Stimulated activated CD4-positive, alpha-beta T cell treated with anti-CD3 and anti-CD28 coated beads, TNF-alpha, amount 100 ng/mL, for 4 hours (primary cell): ENCODE measurements around the gene COQ2.
"Not testable (repeated sequence)": the region's sequence is repeated elsewhere in the genome, so short reads cannot be mapped to it uniquely, and the experiment has no call there.

Source experiments
- DNase-seq, 3 experiments: peaks; one replicate each; pipeline ENCODE4 v3.0.0-alpha.2; 2020; ENCODE audit warnings: low read depth in 3 of 3

Gene COQ2, protein sequence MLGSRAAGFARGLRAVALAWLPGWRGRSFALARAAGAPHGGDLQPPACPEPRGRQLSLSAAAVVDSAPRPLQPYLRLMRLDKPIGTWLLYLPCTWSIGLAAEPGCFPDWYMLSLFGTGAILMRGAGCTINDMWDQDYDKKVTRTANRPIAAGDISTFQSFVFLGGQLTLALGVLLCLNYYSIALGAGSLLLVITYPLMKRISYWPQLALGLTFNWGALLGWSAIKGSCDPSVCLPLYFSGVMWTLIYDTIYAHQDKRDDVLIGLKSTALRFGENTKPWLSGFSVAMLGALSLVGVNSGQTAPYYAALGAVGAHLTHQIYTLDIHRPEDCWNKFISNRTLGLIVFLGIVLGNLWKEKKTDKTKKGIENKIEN

DNA sequence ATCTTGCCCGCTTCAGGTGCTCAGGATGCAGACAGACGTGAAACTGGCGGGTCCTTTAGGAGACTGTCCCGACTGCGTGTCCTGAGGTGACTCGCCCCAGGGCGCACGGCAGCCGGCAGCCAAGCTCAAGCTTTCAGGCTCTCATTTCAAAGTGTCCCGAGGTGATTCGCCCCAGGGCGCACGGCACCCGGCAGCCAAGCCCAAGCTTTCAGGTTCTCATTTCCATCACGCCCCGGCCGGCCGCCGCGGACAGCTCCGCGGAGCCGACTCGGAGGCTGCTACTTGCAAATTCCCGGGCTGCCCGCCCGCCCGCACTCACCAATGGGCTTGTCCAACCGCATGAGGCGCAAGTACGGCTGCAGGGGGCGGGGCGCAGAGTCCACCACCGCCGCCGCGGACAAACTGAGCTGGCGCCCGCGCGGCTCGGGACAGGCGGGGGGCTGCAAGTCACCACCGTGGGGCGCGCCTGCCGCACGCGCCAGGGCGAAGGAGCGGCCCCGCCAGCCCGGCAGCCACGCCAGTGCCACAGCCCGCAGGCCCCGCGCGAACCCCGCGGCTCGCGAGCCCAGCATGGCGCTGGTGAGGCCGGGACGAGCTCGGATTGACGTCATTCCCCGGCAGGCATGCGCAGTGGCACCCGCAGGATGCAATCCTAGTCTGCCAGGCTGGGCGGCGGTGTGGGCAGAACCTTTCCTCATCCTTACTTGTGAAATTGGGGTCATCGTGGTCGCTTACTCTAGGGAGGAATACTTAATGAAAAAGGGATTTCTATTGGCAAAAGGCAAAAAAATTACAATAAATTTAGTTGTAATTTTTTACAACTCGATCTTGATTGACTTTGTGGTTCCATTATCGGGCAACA, at the start of gene COQ2:
Gene COQ2 (minus strand): TSS at position 606 of the 862 bp plus-strand sequence. CDS start 34 bp downstream, at position 572.
- DNase-seq, result peak; percentile 83 to 97 (median 91)

DNA sequence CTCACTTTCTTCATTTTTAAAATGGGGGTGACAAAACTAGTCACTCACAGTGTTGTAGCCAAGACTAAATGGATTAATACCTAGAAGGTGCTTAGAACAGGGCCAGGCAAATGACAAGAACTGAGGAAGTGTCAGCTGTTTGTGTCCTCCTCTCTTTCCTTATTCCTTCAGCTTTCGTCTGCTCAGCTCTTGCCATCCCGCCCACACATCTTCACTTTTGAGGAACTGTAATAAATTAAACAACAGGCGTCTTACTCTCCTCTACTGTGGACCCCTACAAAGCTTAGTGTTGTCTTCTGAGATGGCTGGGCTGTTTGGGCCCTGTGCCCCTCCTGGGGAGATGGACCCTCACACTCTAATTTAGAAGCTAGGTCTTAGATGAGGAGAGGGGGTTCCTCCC, 47.4 kb upstream of the COQ2 start:
- DNase-seq, result no peak

DNA sequence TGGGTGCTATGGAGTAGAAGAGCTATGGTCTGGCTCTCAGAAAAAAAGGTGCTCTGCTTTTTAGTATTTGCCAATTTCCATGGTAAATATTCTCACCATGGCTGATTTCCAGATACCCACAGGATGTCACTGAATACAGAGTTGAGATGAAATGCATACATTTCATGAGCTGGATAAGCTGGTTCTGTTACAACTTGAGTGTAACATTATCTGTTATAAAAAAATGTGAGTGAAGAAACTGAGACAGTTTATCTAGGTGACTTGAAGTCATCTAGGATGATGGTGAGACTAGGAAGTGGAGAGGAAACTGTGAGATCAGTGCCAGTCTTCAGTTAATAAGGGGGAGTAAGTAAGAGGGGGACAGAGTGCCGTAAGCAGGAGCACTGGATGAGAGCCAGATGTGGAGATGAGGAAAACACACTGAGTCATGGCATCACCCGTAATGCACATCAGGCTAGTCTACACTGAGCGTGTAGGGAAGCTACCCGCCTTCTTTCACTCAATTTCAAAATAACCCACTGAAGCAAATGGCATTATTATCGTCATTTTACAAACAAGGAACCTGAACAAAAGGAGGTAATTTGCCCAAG, 45.0 kb upstream of the COQ2 start:
- DNase-seq, result no peak

DNA sequence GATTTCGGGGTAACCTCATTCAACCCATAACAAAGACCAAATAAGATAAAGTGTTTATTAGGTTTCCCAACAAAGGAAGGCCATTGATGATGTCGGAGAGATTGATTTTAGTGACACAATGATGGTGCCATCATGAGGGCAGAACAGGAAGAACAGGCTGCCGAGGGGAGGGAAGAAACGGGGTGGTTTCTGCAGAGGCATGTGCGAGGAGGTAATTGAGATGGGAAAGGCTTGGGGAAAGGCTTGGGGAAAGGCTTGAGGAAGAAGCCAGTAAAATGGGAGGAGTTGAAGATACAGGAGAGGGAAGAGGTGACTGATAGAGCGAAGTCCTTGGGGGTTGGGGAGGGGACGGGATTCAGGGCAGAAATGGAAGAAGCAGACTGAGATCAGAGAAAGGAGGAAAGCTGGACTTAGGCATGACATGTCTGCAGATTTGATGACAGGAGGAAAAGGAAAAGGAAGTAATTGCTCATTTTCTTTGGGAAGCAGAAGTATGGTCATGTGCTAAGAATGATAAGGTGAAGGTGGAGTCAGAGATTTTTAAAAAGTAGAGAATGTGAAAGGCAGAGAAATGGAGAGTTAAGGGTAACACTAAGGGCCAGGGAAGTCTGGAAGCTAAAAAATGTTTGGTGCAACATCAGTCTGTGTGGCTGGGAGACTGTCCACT, 44.1 kb upstream of the COQ2 start:
- no peak for DNase-seq

DNA sequence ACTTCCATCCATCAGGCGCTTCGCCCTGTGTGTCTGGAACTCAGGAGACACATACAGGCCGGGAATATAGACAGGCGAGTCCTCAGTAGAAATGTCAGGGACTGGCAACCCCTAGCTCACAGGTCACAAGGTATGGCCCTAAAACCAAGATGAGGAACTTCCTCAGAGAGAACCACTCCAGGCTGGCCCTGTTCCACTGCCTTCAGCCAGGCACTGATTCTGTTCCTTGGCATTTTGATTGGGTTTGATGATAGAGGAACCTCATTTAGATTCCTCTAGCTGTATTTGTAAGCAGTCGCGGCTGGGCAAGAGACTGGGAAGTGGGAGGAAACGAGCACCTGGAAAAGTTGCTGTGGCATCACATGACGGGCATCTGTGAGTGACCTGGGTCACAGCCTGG, 41.9 kb upstream of the COQ2 start:
- no peak for DNase-seq

DNA sequence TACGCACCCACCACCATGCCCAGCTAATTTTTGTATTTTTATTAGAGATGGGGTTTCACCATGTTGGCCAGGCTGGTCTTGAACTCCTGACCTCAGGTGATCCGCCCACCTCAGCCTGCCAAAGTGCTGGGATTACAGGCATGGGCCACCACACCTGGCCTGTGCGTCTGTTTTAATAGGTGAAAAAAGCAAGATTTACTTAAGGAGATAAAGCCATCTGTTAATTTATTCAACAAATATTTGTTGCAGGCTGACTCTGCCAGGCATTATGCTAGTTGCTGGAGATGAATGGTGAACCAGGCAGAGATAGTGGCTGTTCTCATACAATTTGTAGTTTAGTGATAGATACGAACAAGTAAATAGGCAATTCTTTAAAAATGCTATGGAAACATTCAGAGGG, 40.7 kb upstream of the COQ2 start:
- not testable (repeated sequence) for DNase-seq

DNA sequence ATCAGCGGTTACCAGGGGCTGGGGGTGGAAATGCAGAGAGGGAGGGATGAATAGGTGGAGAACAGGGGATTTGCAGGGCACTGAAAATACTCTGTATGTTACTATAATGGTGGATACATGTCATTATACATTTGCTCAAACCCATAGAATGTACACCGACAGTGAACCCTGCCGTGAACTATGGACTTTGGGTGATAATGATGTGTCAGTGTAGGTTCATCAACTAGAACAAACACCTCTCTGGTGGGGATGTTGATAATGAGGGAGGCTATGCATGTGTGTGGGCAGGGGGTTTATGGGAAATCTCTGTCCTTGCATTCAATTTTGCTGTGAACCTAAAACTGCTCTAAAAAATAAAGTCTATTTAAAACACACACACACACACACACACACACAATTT, 38.5 kb upstream of the COQ2 start:
- DNase-seq, result no peak

DNA sequence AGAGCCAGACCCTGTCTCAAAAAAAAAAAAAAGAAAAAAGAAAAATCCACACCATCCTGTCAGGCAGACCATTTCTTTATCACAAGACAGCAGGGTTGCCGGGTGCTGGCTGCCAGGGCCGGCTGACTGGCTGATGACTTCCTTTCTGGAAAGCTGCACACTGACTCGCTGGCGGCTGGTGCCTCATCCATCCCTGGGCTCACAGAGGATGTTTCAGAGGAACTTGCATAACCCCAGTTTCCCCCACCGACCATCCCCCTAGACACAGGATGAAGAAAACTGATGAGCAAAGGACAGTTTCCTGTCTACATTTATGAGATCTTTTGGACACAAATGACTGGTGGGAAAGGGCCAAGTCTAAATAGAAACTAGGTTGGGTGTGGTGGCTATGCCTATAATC, 36.0 kb upstream of the COQ2 start:
- no peak for DNase-seq

DNA sequence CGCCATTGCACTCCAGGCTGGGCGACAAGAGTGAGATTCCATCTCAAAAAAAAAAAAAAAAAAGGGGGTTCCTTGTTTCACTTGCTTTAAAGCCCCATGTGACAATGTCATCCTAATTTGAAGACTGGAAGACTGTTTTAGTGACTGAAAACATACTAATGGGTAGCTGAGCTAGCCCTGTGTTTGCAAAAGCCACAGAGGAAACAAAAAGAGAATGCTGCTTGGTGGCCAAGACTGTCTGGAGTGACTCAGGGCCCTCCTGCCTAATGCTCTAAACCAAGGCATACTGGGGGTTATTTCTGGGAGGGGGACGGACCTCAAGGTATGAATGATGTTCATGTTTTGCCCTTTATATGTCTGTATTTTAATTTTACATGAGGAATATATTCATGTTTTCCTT, 34.1 kb upstream of the COQ2 start:
- no peak for DNase-seq

DNA sequence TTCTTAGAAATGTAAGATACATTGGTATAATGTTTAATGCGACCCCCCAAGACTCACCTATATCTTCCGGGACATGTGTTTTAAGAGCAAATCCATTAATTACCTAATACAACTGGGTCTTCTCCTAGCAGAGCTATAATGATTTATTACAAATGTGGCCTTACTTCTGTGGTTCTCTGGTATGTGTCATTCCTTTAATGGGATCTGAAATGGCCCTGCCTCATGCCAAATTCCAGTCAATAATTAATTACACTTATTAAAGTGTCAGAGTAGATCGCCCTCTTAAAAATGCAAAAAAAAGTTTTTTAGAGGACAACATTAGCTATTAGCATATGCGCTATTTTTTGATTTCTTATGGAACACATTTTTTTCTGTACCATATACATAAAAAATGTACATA, 33.1 kb upstream of the COQ2 start:
- no peak for DNase-seq

DNA sequence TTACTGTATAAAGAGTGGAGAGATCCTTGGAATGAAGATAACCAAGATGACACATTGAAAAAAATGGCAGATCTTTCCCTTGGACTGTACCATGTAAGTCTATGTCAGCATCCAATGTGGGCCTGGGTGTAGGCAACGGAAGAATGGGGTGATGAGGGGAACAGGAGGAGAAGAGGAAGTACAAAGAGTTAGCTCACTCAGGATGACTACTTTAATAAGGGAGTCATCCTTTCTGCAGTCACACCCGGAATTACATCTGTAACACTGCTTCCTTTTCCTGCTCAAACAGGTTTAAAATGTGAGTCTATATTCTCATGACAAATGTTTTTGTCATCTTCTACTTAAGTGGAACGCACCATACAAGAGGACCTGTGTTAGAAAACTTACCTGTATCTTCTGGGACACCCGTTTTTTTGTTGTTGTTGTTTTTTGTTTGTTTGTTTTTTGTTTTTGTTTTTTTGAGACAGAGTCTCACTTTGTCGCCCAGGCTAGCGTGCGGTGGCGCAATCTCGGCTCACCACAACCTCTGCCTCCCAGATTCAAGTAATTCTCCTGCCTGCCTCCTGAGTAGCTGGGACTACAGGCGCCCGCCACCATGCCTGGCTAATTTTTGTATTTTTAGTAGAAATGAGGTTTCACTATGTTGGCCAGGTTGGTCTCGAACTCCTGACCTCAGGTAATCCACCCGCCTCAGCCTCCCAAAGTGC, 32.0 kb upstream of the COQ2 start:
- DNase-seq, result no peak

DNA sequence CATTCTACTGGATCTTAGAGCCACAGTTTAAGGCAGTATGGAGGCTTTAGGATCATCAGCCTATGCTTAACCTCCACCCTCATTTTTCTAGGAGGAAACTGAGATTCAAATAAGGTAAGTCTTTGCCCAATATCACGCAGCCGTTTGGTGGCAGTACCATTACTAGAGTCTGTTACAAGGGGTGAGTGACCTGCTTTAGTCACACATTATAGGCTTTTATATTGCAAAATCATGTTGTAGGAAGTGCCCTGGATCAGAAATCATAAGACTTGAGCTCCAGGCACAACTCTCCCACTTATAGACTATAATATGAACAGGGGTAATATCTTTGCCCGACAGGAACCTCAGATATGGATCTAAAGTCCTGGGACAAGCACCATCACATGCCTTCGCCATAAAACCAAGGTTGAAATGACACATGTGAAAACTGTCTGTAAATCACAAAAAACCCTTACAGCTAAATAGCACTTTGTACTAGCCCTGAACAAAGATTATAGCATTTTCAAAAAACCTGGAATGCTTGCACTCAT, 30.8 kb upstream of the COQ2 start:
- DNase-seq, result no peak

DNA sequence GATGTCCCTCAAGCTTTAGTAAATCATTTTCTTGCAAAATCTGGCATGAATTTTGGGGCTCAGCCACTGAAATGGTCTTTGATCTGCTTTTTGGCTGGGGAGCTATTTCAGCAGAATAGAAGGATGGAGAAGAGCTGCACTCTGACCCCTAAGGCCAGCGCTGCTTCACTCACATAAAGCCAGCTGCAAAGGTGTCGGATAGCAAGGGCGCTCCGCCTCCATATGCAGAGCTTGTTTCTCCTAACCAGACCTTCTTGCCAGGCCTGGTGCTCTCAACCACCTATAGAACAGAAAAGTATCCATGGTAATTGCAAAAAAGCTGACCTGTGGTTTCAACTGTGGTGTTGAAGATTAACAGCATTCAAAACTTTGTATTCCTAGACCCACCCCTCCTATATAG, 24.1 kb upstream of the COQ2 start:
- DNase-seq, result no peak

DNA sequence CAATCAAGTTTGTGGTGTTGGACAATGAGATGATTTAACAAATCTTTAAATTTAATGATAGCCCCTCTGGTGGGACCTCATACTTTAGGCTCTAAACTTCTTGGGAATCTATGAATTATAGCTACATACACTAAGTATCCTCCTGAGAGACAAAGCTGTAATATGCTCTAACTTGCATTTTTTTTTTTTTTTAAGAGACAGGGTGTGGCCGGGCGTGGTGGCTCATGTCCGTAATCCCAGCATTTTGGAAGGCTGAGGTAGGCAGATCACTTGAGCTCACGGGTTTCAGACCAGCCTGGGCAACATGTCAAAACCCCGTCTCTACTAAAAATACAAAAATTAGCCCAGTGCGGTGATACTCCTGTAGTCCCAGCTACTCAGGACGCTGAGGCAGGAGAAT, 23.3 kb upstream of the COQ2 start:
- DNase-seq, result no peak

DNA sequence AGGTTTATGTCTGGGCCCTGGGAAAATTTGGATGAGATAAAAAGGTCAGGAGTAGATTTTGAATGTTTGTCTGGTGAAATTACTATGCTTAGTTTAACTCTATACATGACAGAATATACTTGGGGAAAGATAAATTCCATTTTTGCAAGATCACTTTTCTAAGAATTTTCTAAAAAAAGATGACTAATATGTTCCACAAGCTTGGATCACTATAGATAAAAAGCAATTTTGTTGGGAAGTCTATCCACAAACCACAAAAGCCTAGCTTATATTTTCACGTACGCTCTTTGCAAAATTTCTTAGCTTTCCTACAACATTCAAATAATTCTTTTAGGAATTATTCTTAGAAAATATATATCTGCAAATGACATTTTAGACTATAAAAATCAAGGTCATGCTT, 20.6 kb upstream of the COQ2 start:
- DNase-seq, result no peak

DNA sequence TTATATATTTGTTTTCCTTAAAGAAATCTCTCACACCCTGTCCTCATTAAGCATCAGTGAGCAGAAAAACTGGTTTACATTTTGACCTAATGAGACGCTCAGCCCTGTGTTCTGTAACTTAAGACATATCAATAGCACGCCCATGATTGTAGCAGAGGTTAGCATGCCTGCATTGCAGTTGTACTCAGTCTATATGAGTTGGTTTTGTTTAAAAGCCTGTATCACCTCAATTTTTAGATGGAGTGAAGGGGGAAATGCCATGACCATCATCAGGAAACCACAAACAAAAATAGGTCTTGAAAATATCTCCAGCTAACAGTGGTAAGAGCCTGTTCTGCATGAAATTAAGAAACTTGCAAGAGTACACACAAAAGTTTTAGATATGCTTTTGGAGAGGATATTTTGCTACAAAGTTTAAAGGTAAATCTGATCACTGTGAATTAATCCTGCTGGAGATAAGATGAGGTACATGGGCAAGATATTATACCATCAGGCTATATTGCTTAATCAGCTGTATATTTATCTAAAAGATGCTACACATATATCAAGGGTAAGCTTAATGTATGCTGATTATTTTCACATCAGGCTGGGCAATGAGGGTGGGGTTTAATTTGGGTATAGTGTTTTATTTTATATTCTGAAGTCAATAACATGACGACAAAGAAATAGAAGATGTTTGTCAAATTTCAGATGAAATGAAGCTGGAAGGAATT, 13.1 kb upstream of the COQ2 start:
- DNase-seq, result no peak

DNA sequence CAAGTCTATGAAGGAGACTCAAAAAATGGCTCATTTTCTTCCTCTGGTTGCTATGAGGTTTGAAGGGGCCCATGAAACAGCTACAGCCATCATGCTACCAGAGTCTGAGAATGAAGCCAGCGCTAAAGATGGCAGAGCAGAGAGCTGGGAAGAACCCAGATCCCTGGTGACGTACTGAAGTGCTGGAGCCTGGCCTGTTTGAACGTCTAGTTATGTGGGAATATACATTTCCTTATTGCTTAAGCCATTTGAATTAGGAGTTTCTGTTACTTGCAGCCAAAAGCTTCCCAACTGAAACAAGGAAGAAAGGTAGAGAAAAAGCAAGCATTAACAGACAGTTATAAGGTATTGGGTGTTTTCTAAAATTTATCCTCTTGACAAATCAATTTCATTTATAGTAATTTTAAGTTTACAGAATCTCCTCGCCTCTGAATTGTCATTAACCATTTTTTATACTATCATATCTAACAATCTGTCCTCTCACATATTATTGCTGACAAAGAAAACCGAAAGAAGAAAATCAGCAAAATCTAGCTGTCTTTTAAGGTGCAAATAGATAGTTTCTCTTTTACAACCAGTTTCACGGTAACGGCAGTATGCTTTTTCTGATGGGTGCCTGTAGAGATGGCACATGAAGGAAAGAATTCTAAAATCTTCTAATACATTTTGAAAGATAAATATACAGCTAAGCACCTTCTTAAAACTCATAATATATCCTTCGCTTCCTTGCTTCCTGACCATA, 8.9 kb upstream of the COQ2 start:
- DNase-seq, result no peak

DNA sequence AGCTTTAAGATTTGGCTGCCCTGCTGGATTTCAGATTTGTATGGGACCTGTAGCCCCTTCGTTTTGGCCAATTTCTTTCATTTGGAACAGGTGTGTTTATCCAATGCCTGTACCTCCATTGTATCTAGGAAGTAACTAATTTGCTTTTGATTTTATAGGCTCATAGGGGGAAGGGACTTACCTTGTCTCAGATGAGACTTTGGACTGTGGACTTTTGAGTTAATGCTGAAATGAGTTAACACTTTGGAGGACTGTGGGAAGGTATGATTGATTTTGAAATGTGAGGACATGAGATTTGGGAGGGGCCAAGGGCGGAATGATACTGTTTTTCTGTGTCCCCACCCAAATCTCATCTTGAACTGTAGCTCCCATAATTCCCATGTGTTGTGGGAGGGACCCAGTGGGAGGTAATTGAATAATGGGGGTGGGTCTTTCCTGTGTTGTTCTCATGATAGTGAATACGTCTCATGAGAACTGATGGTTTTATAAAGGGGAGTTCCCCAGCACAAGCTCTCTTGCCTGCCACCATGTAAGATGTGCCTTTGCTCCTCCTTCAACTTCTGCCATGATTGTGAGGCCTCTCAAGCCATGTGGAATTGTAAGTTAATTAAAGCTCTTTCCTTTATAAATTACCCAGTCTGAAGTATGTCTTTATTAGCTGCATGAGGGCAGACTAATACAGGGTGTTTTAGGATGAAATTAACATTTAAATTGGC, 5.6 kb upstream of the COQ2 start:
- DNase-seq, result not testable (repeated sequence)

DNA sequence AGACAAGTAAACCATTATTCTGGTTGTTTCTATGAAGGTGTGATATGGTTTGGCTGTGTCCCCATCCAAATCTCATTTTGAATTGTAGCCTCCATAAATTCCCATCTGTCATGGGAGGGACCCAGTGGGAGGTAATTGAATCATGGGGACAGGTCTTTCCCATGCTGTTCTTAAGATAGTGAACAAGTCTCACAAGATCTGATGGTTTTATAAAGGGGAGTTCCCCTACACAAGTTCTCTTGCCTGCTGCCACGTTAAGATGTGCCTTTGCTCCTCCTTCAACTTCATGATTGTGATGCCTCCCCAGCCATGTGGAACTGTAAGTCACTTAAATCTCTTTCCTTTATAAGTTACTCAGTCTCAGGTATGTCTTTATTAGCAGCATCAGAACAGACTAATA, 3.8 kb upstream of the COQ2 start:
- not testable (repeated sequence) for DNase-seq
